WTC11 (cell line): Measurements from ENCODE around the gene NAA50. TPM values are rescaled to one million over a fixed set of nuclear protein-coding genes. Genes with fewer than 3 reads are reported as not detected.

Source experiments
- ATAC-seq: fragments of 200-7000 bp; cut with Tn5 transposase; 2 replicates; pipeline ENCODE4 v1.10.0; 2021; ENCODE audit warnings: mild to moderate bottlenecking, moderate library complexity
- CTCF ChIA-PET: fragments of 300-600 bp; sonication (Branson Sonifier 250); formaldehyde crosslinking; loops from one replicate; lab custom pipeline; 2021; ENCODE audit warnings: antibody characterized with exemption; lab: Charles Lee
- POLR2A ChIA-PET: fragments of 350-600 bp; sonication (Branson Sonifier 250); formaldehyde crosslinking; loops from one replicate; lab custom pipeline; 2021; ENCODE audit warnings: antibody characterized with exemption; lab: Charles Lee
- DNase-seq: peaks from one replicate; pipeline ENCODE4 v3.0.0; 2021; ENCODE audit warnings: low spot score
- H3K27ac Mint-ChIP-seq: 2 replicates; pipeline ENCODE4 v1.8.0; 2021; ENCODE audit warnings: mixed read lengths
- H3K27me3 Mint-ChIP-seq: 2 replicates; pipeline ENCODE4 v1.8.0; 2021; ENCODE audit warnings: low read depth, mild to moderate bottlenecking, moderate library complexity, mixed read lengths
- H3K36me3 Mint-ChIP-seq: 2 replicates; pipeline ENCODE4 v1.8.0; 2021; ENCODE audit warnings: mixed read lengths
- H3K4me1 Mint-ChIP-seq: 2 replicates; pipeline ENCODE4 v1.8.0; 2022; ENCODE audit warnings: mixed read lengths
- H3K4me3 Mint-ChIP-seq: 2 replicates; pipeline ENCODE4 v1.8.0; 2021; ENCODE audit warnings: mild to moderate bottlenecking, moderate library complexity, mixed read lengths
- H3K9me3 Mint-ChIP-seq: 2 replicates; pipeline ENCODE4 v1.8.0; 2021; ENCODE audit warnings: mixed read lengths
- AFF4 ChIP-seq: sonication (generic); formaldehyde crosslinking; IDR thresholded peaks from 2 replicates; pipeline ENCODE4 v1.8.1; 2023; ENCODE audit warnings: mild to moderate bottlenecking, missing genetic modification reagents, borderline replicate concordance
- CREM ChIP-seq: sonication (generic); formaldehyde crosslinking; IDR thresholded peaks from 2 replicates; pipeline ENCODE4 v1.8.1; 2022; ENCODE audit warnings: mild to moderate bottlenecking, missing genetic modification reagents, moderate library complexity
- FOXP4 ChIP-seq: sonication (generic); formaldehyde crosslinking; IDR thresholded peaks from 2 replicates; pipeline ENCODE4 v1.8.0; 2022; ENCODE audit warnings: mild to moderate bottlenecking, missing genetic modification reagents
- MXD4 ChIP-seq: fragments of 250-450 bp; sonication (Bioruptor Pico); IDR thresholded peaks from 2 replicates; pipeline ENCODE4 v1.8.0; 2021; ENCODE audit warnings: mild to moderate bottlenecking, moderate library complexity, borderline replicate concordance
- PREB ChIP-seq: sonication (generic); formaldehyde crosslinking; IDR thresholded peaks from 2 replicates; pipeline ENCODE4 v1.8.1; 2022; ENCODE audit warnings: mild to moderate bottlenecking, missing genetic modification reagents, moderate library complexity, borderline replicate concordance
- RORB ChIP-seq: fragments of 250-450 bp; sonication (Bioruptor Pico); IDR thresholded peaks from 2 replicates; pipeline ENCODE4 v1.9.0; 2021; ENCODE audit warnings: mild to moderate bottlenecking
- TEAD1 ChIP-seq: sonication (generic); formaldehyde crosslinking; IDR thresholded peaks from 2 replicates; pipeline ENCODE4 v1.8.0; 2022; ENCODE audit warnings: mild to moderate bottlenecking, missing genetic modification reagents
- USF1 ChIP-seq: sonication (generic); formaldehyde crosslinking; IDR thresholded peaks from 2 replicates; pipeline ENCODE4 v1.8.0; 2022; ENCODE audit warnings: mild to moderate bottlenecking, missing genetic modification reagents
- ZNF425 ChIP-seq: fragments of 250-450 bp; sonication (Bioruptor Pico); conservative IDR thresholded peaks from 2 replicates; pipeline ENCODE4 v1.9.0; 2021; ENCODE audit warnings: mild to moderate bottlenecking
- ZNF671 ChIP-seq: fragments of 250-450 bp; sonication (Bioruptor Pico); IDR thresholded peaks from 2 replicates; pipeline ENCODE4 v1.8.0; 2021; ENCODE audit warnings: mild to moderate bottlenecking
- total RNA-seq: library from RNA; stranded (reverse); gene quantifications from 3 replicates; pipeline ENCODE4 v1.2.3, GENCODE V29; 2021

Gene NAA50
- total RNA-seq, 1 experiment from 2014 or later, result 193 TPM

- Mint-ChIP-seq H3K4me1 (peaks cover 17% of the 10 kb centered on the region), H3K36me3 (no peaks in the 10 kb centered on the region), H3K4me3 (no peak overlapping the region), H3K27ac (no peak overlapping the region), H3K27me3 (no peaks in the 10 kb centered on the region), H3K9me3 (no peaks in the 10 kb centered on the region)
- ChIA-PET CTCF (interaction anchor here (1.1 kb wide), 1 partner anchor 32 kb away, joined by 3 read pairs; no protein-coding TSS in a partner anchor), POLR2A (no interaction called here)
- DNase-seq (no peak), ATAC-seq (peak; percentile 44; the same call in 1 of the 2 replicates)
- TF ChIP-seq USF1 (CRISPR knock-in tag) (no peak), TEAD1 (CRISPR knock-in tag) (no peak), AFF4 (CRISPR knock-in tag) (no peak), ZNF425 (CRISPR knock-in tag) (no peak), CREM (CRISPR knock-in tag) (no peak), ZNF671 (no peak), RORB (CRISPR knock-in tag) (no peak), FOXP4 (CRISPR knock-in tag) (no peak), MXD4 (CRISPR knock-in tag) (no peak), PREB (CRISPR knock-in tag) (no peak)
These were observed 78.0 kb downstream of the NAA50 start for GRCh38 chr3:113668015-113668414.

Other genes with a start within 250 kb of the NAA50 start
- 16.8 to 19.7 TPM (median 17.7 TPM) in 3 replicates for gene SPICE1, start 231.1 kb downstream of the NAA50 start, total RNA-seq
- 0.21 to 0.23 TPM (median 0.22 TPM) in 3 replicates for gene SIDT1, start 213.7 kb downstream of the NAA50 start, total RNA-seq
- 14.8 to 16.4 TPM (median 15.9 TPM) in 3 replicates for gene USF3, start 49.6 kb downstream of the NAA50 start, total RNA-seq
- 85.6 to 90.7 TPM (median 88.9 TPM) in 3 replicates for gene ATP6V1A, start 786 bp upstream of the NAA50 start, total RNA-seq
- gene GRAMD1C, start 92.5 kb upstream of the NAA50 start, total RNA-seq, result 2.6 to 3.5 TPM (median 2.8 TPM) in 3 replicates
- 16.1 to 19.2 TPM (median 17.9 TPM) in 3 replicates for gene ZDHHC23, start 201.8 kb upstream of the NAA50 start, total RNA-seq